Caco-2 (cell line): Measurements from ENCODE around the gene GSE1. TPM values are rescaled to one million over a fixed set of nuclear protein-coding genes. Genes with fewer than 3 reads are reported as not detected.

Source experiments
- BruUV-seq: library from RNA; stranded (reverse); fragments of 400-500 nt; replicated peaks from 2 replicates; lab custom pipeline; 2021; lab: Mats Ljungman, UMichigan
- CTCF ChIA-PET: fragments of 300-600 bp; sonication (Branson Sonifier 250); formaldehyde crosslinking; loops from one replicate; lab custom pipeline; 2022; ENCODE audit warnings: antibody characterized with exemption; lab: Charles Lee
- POLR2A ChIA-PET: fragments of 300-600 bp; sonication (Branson Sonifier 250); formaldehyde crosslinking; loops from one replicate; lab custom pipeline; 2022; ENCODE audit warnings: antibody characterized with exemption; lab: Charles Lee
- DNase-seq, 2 experiments: peaks; one replicate each; pipeline versions ENCODE4 v3.0.0 to v3.0.0-alpha.2; 2020 to 2022
- H3K27me3 ChIP-seq: replicated peaks from 2 replicates; pipeline ENCODE4 v1.6.0; 2011; ENCODE audit warnings: low read length; ENCODE audit not compliant: control insufficient read depth, insufficient read depth
- H3K36me3 ChIP-seq: 2 replicates; pipeline ENCODE4 v1.5.1; 2011; ENCODE audit warnings: low read length; ENCODE audit not compliant: control insufficient read depth, insufficient read depth
- H3K4me1 ChIP-seq: fragments of 250-450 bp; sonication (Bioruptor Pico); 2 replicates; pipeline ENCODE4 v1.5.1; 2020; ENCODE audit warnings: mild to moderate bottlenecking
- H3K4me3 ChIP-seq: 2 replicates; pipeline ENCODE4 v1.5.1; 2011; ENCODE audit warnings: low read depth, mild to moderate bottlenecking, control low read depth, low read length
- H3K9me3 ChIP-seq: fragments of 250-450 bp; sonication (Bioruptor Pico); 2 replicates; pipeline ENCODE4 v1.5.1; 2020; ENCODE audit warnings: mild to moderate bottlenecking, moderate library complexity
- H3K27ac Mint-ChIP-seq: one replicate; pipeline ENCODE4 v1.8.0; 2022; ENCODE audit warnings: mixed read lengths; ENCODE audit not compliant: unreplicated experiment
- H3K27me3 Mint-ChIP-seq: one replicate; pipeline ENCODE4 v1.8.0; 2022; ENCODE audit warnings: mixed read lengths; ENCODE audit not compliant: insufficient read depth, unreplicated experiment
- H3K36me3 Mint-ChIP-seq: one replicate; pipeline ENCODE4 v1.8.0; 2022; ENCODE audit warnings: mild to moderate bottlenecking, mixed read lengths; ENCODE audit not compliant: insufficient read depth, unreplicated experiment
- H3K4me1 Mint-ChIP-seq: one replicate; pipeline ENCODE4 v1.8.0; 2022; ENCODE audit warnings: low read depth, mixed read lengths; ENCODE audit not compliant: unreplicated experiment
- H3K4me3 Mint-ChIP-seq: one replicate; pipeline ENCODE4 v1.8.0; 2022; ENCODE audit warnings: mild to moderate bottlenecking, moderate library complexity, mixed read lengths; ENCODE audit not compliant: unreplicated experiment
- H3K9me3 Mint-ChIP-seq: one replicate; pipeline ENCODE4 v1.8.0; 2022; ENCODE audit warnings: mixed read lengths; ENCODE audit not compliant: unreplicated experiment
- CTCF ChIP-seq, 2 experiments: fragments of 200-600 bp in 1 of 2; IDR thresholded peaks; 1 replicate in 1 of 2; 2 replicates in 1 of 2; pipeline versions ENCODE4 v1.5.1 to v1.8.0; 2011 to 2022; ENCODE audit warnings: antibody characterized with exemption in 1 of 2, control low read depth in 1 of 2, inconsistent platforms in 1 of 2, low read depth in 1 of 2, low read length in 1 of 2, mild to moderate bottlenecking in 1 of 2, moderate library complexity in 1 of 2; ENCODE audit not compliant: insufficient read depth in 1 of 2, severe bottlenecking in 1 of 2, unreplicated experiment in 1 of 2
- intact Hi-C: fragments of 100-400 bp; cut with micrococcal nuclease; formaldehyde crosslinking; loops from one replicate; pipeline ENCODE4 v1.10.0; 2022; ENCODE audit not compliant: unreplicated experiment
- total RNA-seq: library from RNA; stranded (reverse); gene quantifications from 2 replicates; pipeline ENCODE4 v1.2.3, GENCODE V29; 2022

The GSE1 gene
- total RNA-seq, 1 experiment from 2014 or later, result 142 TPM

DNA sequence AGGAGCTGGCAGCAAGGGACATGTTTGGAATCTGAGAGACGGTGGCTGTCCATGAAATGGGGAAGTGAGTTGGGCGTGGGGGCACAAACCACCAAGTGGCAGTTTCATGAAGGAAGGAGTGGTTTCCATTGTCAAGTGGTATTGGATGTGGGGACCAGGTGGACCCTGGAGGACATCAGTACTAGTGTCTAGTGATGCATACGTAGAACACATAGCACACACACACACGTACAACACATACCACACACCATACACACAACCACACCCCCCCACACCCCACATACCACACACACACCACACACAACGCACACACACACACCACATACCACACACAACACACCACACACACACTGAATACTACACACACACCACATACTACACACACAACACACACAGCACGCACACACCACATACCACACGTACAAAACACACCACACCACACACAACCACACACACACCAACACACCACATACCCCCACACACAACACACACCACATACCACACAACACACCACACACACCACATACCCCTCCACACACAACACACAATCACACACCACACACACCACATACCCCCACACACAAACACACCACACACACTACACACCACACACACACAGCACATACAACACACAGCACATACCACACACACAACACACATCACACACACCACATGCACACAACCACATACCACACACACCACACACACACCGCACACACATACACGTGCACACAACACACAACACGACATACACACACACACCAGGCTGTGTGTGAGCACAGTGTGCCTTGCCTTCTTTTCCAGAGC, 41.1 kb upstream of the GSE1 start:
- Histone ChIP-seq H3K27me3 (no peaks in the 10 kb centered on the region), H3K4me1 (0 out of 2 replicates have a peak, but pooled peaks cover 5% of the 10 kb centered on the region), H3K36me3 (no peaks in the 10 kb centered on the region), H3K4me3 (no peak overlapping the region), H3K9me3 (no peaks in the 10 kb centered on the region)
- no peaks in the 10 kb centered on the region for H3K27me3 Mint-ChIP-seq
- ChIA-PET POLR2A (no interaction called here), CTCF (no interaction called here)
- no peak overlapping the region for H3K27ac Mint-ChIP-seq
- intact Hi-C loops, result no loop called here
- H3K9me3 Mint-ChIP-seq, result no peaks in the 10 kb centered on the region
- peaks cover 6% of the 10 kb centered on the region for H3K36me3 Mint-ChIP-seq
- H3K4me3 Mint-ChIP-seq, result no peak overlapping the region
- no peak for DNase-seq
- BruUV-seq, result no TSS peak
- no peak for TF ChIP-seq CTCF (IDR thresholded peaks at IDR 0.05; ENCODE audit: insufficient read depth in 1 of 2, low read depth in 1 of 2, low read length in 1 of 2, severe bottlenecking in 1 of 2, unreplicated experiment in 1 of 2)
- no peaks in the 10 kb centered on the region for H3K4me1 Mint-ChIP-seq

- Histone ChIP-seq H3K4me3 (no peak overlapping the region), H3K36me3 (no peaks in the 10 kb centered on the region), H3K27me3 (no peaks in the 10 kb centered on the region), H3K9me3 (no peaks in the 10 kb centered on the region), H3K4me1 (0 out of 2 replicates have a peak, but pooled peaks cover 5% of the 10 kb centered on the region)
- CTCF ChIA-PET, result no interaction called here
- intact Hi-C loops, result no loop called here
- Mint-ChIP-seq H3K36me3 (peaks cover 6% of the 10 kb centered on the region), H3K9me3 (no peaks in the 10 kb centered on the region), H3K4me3 (no peak overlapping the region), H3K27ac (no peak overlapping the region), H3K27me3 (no peaks in the 10 kb centered on the region), H3K4me1 (no peaks in the 10 kb centered on the region)
- no TSS peak for BruUV-seq
- no peak for DNase-seq
- no peak for TF ChIP-seq CTCF (IDR thresholded peaks at IDR 0.05; ENCODE audit: insufficient read depth in 1 of 2, low read depth in 1 of 2, low read length in 1 of 2, severe bottlenecking in 1 of 2, unreplicated experiment in 1 of 2)
- POLR2A ChIA-PET, result no interaction called here
Measured at GRCh38 chr16:85573045-85573695, 40.0 kb upstream of the GSE1 start.

- peaks cover 6% of the 10 kb centered on the region for H3K36me3 Mint-ChIP-seq
- Histone ChIP-seq H3K4me3 (no peak overlapping the region), H3K4me1 (0 out of 2 replicates have a peak, but pooled peaks cover 5% of the 10 kb centered on the region), H3K27me3 (no peaks in the 10 kb centered on the region), H3K36me3 (no peaks in the 10 kb centered on the region), H3K9me3 (no peaks in the 10 kb centered on the region)
- H3K4me3 Mint-ChIP-seq, result no peak overlapping the region
- H3K27ac Mint-ChIP-seq, result peak overlapping the region; percentile 38
- no peak for DNase-seq
- intact Hi-C loops, result no loop called here
- POLR2A ChIA-PET, result no interaction called here
- no peaks in the 10 kb centered on the region for H3K9me3 Mint-ChIP-seq
- no TSS peak for BruUV-seq
- H3K4me1 Mint-ChIP-seq, result peaks cover 5% of the 10 kb centered on the region
- no peaks in the 10 kb centered on the region for H3K27me3 Mint-ChIP-seq
- no peak for TF ChIP-seq CTCF (IDR thresholded peaks at IDR 0.05; ENCODE audit: insufficient read depth in 1 of 2, low read depth in 1 of 2, low read length in 1 of 2, severe bottlenecking in 1 of 2, unreplicated experiment in 1 of 2)
- CTCF ChIA-PET, result no interaction called here
Measured at GRCh38 chr16:85573696-85574641, 39.2 kb upstream of the GSE1 start.
